Prostate gland (tissue), 2 donors: ENCODE data around the gene KRT40. TPM values are rescaled to one million over a fixed set of nuclear protein-coding genes. Genes with fewer than 3 reads are reported as not detected.

Experiments
- DNase-seq: peaks from one replicate; pipeline ENCODE4 v3.0.0-alpha.2; 2019; ENCODE audit warnings: low spot score
- H3K27ac ChIP-seq, 2 donors: fragments of 200-600 bp; sonication (generic); 2 replicates each; pipeline ENCODE4 v1.5.1; 2017 to 2019
- H3K27me3 ChIP-seq: fragments of 200-600 bp; sonication (generic); replicated peaks from 2 replicates; pipeline ENCODE4 v1.5.1; 2019; ENCODE audit not compliant: insufficient read depth
- H3K36me3 ChIP-seq, 2 donors: fragments of 200-600 bp; sonication (generic); 1 replicate in 1 of 2; 2 replicates in 1 of 2; pipeline versions ENCODE4 v1.5.1 to v1.8.1; 2017 to 2019
- H3K4me1 ChIP-seq: fragments of 200-600 bp; sonication (generic); replicated peaks from 2 replicates; pipeline ENCODE4 v1.5.1; 2019
- H3K4me3 ChIP-seq, 2 donors: fragments of 200-600 bp; sonication (generic); 2 replicates each; pipeline ENCODE4 v1.5.1; 2017 to 2019
- H3K9me3 ChIP-seq: fragments of 200-600 bp; sonication (generic); 2 replicates; pipeline ENCODE4 v1.5.1; 2017
- POLR2A ChIP-seq: fragments of 450-650 bp; IDR thresholded peaks from one replicate; pipeline ENCODE4 v1.6.1; 2016; ENCODE audit warnings: antibody characterized with exemption, mild to moderate bottlenecking
- POLR2AphosphoS5 ChIP-seq: sonication (generic); formaldehyde crosslinking; IDR thresholded peaks from one replicate; pipeline ENCODE4 v1.6.1; 2017; ENCODE audit warnings: antibody characterized with exemption
- WGBS: methylation state at CpG from one replicate; pipeline ENCODE4 v1.1.5; 2018; 5-methylcytosine and 5-hydroxymethylcytosine counted together
- intact Hi-C: fragments of 100-400 bp; cut with DNase I; formaldehyde crosslinking; loops from one replicate; pipeline ENCODE4 v1.14.2; 2022
- total RNA-seq, 2 donors: library from RNA; depleted of rRNA; stranded (reverse); fragments of >200 nt; gene quantifications; one replicate each; pipeline ENCODE4 v1.1.0, GENCODE V29; 2016
- TF ChIP-seq, protein P1 (sequence below), 4 experiments: fragments of 200-600 bp in 2 of 4; fragments of 450-650 bp in 2 of 4; sonication (generic) in 2 of 4; IDR thresholded peaks; 1 replicate in 3 of 4; 2 replicates in 1 of 4; pipeline ENCODE4 v1.5.1; 2016 to 2019; ENCODE audit warnings: antibody characterized with exemption in 4 of 4, mild to moderate bottlenecking in 2 of 4, moderate library complexity in 2 of 4

The KRT40 gene
- total RNA-seq, 2 donors from 2014 or later, result 0.74 TPM; not detected in 1

- H3K27ac ChIP-seq, result no peak overlapping the region
- no peaks in the 10 kb centered on the region for H3K27me3 ChIP-seq
- H3K4me3 ChIP-seq, result no peak overlapping the region
- H3K36me3 ChIP-seq, result no peaks in the 10 kb centered on the region
- H3K4me1 ChIP-seq, result no peaks in the 10 kb centered on the region
- DNase-seq, result no peak
- TF ChIP-seq POLR2A, result no peak
- TF ChIP-seq, protein P1, sequence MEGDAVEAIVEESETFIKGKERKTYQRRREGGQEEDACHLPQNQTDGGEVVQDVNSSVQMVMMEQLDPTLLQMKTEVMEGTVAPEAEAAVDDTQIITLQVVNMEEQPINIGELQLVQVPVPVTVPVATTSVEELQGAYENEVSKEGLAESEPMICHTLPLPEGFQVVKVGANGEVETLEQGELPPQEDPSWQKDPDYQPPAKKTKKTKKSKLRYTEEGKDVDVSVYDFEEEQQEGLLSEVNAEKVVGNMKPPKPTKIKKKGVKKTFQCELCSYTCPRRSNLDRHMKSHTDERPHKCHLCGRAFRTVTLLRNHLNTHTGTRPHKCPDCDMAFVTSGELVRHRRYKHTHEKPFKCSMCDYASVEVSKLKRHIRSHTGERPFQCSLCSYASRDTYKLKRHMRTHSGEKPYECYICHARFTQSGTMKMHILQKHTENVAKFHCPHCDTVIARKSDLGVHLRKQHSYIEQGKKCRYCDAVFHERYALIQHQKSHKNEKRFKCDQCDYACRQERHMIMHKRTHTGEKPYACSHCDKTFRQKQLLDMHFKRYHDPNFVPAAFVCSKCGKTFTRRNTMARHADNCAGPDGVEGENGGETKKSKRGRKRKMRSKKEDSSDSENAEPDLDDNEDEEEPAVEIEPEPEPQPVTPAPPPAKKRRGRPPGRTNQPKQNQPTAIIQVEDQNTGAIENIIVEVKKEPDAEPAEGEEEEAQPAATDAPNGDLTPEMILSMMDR (IDR thresholded peaks at IDR 0.05), result no peak
- no peak for TF ChIP-seq POLR2AphosphoS5
- intact Hi-C loops, result no loop called here
- no peaks in the 10 kb centered on the region for H3K9me3 ChIP-seq
- 17% methylated on average over 1 of the region's 1 CpG for WGBS
Measured at GRCh38 chr17:41013606-41014005, 29.5 kb upstream of the KRT40 start.

GRCh38 chr17:41013181-41013580 is 29.1 kb upstream of the KRT40 start:
- intact Hi-C loops, result no loop called here
- no peak for TF ChIP-seq POLR2A
- TF ChIP-seq, protein P1 (IDR thresholded peaks at IDR 0.05), result no peak
- no peak for TF ChIP-seq POLR2AphosphoS5
- no peak for DNase-seq
- H3K27ac ChIP-seq, result no peak overlapping the region
- no peaks in the 10 kb centered on the region for H3K4me1 ChIP-seq
- H3K36me3 ChIP-seq, result no peaks in the 10 kb centered on the region
- 80% methylated on average over 3 of the region's 3 CpGs for WGBS
- no peaks in the 10 kb centered on the region for H3K9me3 ChIP-seq
- H3K27me3 ChIP-seq, result no peaks in the 10 kb centered on the region
- no peak overlapping the region for H3K4me3 ChIP-seq

- H3K9me3 ChIP-seq, result no peaks in the 10 kb centered on the region
- no peak overlapping the region for H3K4me3 ChIP-seq
- H3K36me3 ChIP-seq, result no peaks in the 10 kb centered on the region
- H3K27ac ChIP-seq, result no peak overlapping the region
- H3K27me3 ChIP-seq, result no peaks in the 10 kb centered on the region
- WGBS, result 82% methylated on average over 6 of the region's 6 CpGs
- TF ChIP-seq, protein P1 (IDR thresholded peaks at IDR 0.05), result no peak
- no peak for TF ChIP-seq POLR2A
- TF ChIP-seq POLR2AphosphoS5, result no peak
- H3K4me1 ChIP-seq, result no peaks in the 10 kb centered on the region
- intact Hi-C loops, result no loop called here
- DNase-seq, result no peak
Measured at GRCh38 chr17:41012326-41013120, 28.4 kb upstream of the KRT40 start.

- Histone ChIP-seq H3K4me1 (no peaks in the 10 kb centered on the region), H3K4me3 (no peak overlapping the region), H3K36me3 (no peaks in the 10 kb centered on the region), H3K9me3 (no peaks in the 10 kb centered on the region), H3K27me3 (no peaks in the 10 kb centered on the region), H3K27ac (no peak overlapping the region)
- TF ChIP-seq POLR2AphosphoS5 (no peak), POLR2A (no peak)
- TF ChIP-seq, protein P1 (IDR thresholded peaks at IDR 0.05), result no peak
- intact Hi-C loops, result no loop called here
- no peak for DNase-seq
Measured at GRCh38 chr17:41010441-41010840, 26.3 kb upstream of the KRT40 start.

DNA sequence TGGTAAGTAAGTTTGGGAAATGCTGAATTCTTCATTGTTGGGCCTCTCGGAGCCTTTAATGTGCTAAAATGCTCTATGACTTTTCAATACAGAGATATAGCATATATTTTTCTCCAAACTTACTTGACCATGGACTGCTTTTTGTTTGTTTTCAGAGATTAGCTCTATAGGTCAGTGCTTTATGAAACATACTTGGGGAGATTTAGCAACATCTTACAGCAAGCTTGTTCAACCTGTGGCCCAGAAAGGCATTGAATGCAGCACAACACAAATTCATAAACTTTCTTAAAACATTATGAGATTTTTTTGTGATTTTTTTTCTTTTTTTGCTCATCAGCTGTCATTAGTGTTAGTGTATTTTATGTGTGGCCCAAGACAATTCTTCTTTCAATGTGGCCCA is 25.8 kb upstream of the KRT40 start:
- DNase-seq, result no peak
- Histone ChIP-seq H3K4me1 (no peaks in the 10 kb centered on the region), H3K36me3 (no peaks in the 10 kb centered on the region), H3K27me3 (no peaks in the 10 kb centered on the region), H3K9me3 (no peaks in the 10 kb centered on the region), H3K4me3 (no peak overlapping the region), H3K27ac (no peak overlapping the region)
- intact Hi-C loops, result no loop called here
- WGBS, result 61% methylated on average over 1 of the region's 1 CpG
- TF ChIP-seq POLR2AphosphoS5 (no peak), POLR2A (no peak)
- TF ChIP-seq, protein P1 (IDR thresholded peaks at IDR 0.05), result no peak
